ENCODE results near the gene ARHGAP30.

- TF ChIP-seq POLR2A (IDR thresholded peaks at IDR 0.05) (no peak), CTCF (IDR thresholded peaks at IDR 0.05) (no peak), EP300 (IDR thresholded peaks at IDR 0.05) (peak in 2 of 4 donors; percentile 2 to 5)
These were observed 60.7 kb downstream of the ARHGAP30 start for GRCh38 chr1:161008869-161009510.
